NCI-H510A treated with DMSO at 0.1 percent for 48 hours (cell line): ENCODE data around the gene NT5C3A.

Experiments used
- DNase-seq: peaks from one replicate; lab custom pipeline; 2025; lab: John Stamatoyannopoulos, UW

Gene NT5C3A

GRCh38 chr7:33075818-33076518, 13.4 kb upstream of the NT5C3A start:
- DNase-seq = no peak

- DNase-seq = no peak
These were observed 10.7 kb upstream of the NT5C3A start for GRCh38 chr7:33073243-33073642.

- no peak for DNase-seq
These were observed 9.9 kb upstream of the NT5C3A start for GRCh38 chr7:33072471-33072870.

- no peak for DNase-seq
These were observed 8.3 kb upstream of the NT5C3A start for GRCh38 chr7:33070831-33071230.

GRCh38 chr7:33070277-33070676, 7.7 kb upstream of the NT5C3A start:
- DNase-seq = no peak

- DNase-seq = no peak
These were observed 5.3 kb upstream of the NT5C3A start for GRCh38 chr7:33067921-33068320.

GRCh38 chr7:33066771-33067170, 4.2 kb upstream of the NT5C3A start:
- DNase-seq = no peak

GRCh38 chr7:33065981-33066380, 3.4 kb upstream of the NT5C3A start:
- no peak for DNase-seq

- DNase-seq = peak; percentile 93
These were observed 337 bp upstream of the NT5C3A start for GRCh38 chr7:33062782-33063443.

- DNase-seq = no peak
These were observed 1.2 kb downstream of the NT5C3A start for GRCh38 chr7:33061282-33061937.

GRCh38 chr7:33059635-33060034, 2.9 kb downstream of the NT5C3A start:
- no peak for DNase-seq

GRCh38 chr7:33055158-33055557, 7.4 kb downstream of the NT5C3A start:
- DNase-seq = no peak

- no peak for DNase-seq
These were observed 8.2 kb downstream of the NT5C3A start for GRCh38 chr7:33054261-33054964.

GRCh38 chr7:33053721-33054120, 8.9 kb downstream of the NT5C3A start:
- no peak for DNase-seq

- DNase-seq = peak; percentile 65
These were observed 11.8 kb downstream of the NT5C3A start for GRCh38 chr7:33050535-33051318.

- DNase-seq = no peak
These were observed 13.9 kb downstream of the NT5C3A start for GRCh38 chr7:33048704-33049103.

GRCh38 chr7:33048257-33048656, 14.3 kb downstream of the NT5C3A start:
- DNase-seq = no peak

GRCh38 chr7:33044986-33045385, 17.6 kb downstream of the NT5C3A start:
- peak; percentile 7 for DNase-seq

GRCh38 chr7:33044401-33044718, 18.2 kb downstream of the NT5C3A start:
- DNase-seq = peak; percentile 20

- no peak for DNase-seq
These were observed 18.8 kb downstream of the NT5C3A start for GRCh38 chr7:33043501-33044400.
